Adrenal gland (tissue), 12 donors: Measurements from ENCODE around the gene ATXN1. TPM values are rescaled to one million over a fixed set of nuclear protein-coding genes. Genes with fewer than 3 reads are reported as not detected.

ENCODE experiments used
- DNase-seq, 7 donors: peaks; one replicate each; pipeline ENCODE4 v3.0.0-alpha.2; 2019 to 2020
- H3K27ac ChIP-seq, 5 donors: fragments of 200-600 bp; sonication (generic) in 4 of 5; 1 replicate in 3 of 5; 2 replicates in 2 of 5; pipeline versions ENCODE4 v1.5.1 to v1.8.0; 2016 to 2020; ENCODE audit warnings: mild to moderate bottlenecking in 1 of 5
- H3K27me3 ChIP-seq: fragments of 200-600 bp; 2 replicates; pipeline ENCODE4 v1.8.0; 2021
- H3K36me3 ChIP-seq, 2 donors: fragments of 200-600 bp; replicated peaks in 1 of 2; 1 replicate in 1 of 2; 2 replicates in 1 of 2; pipeline versions ENCODE4 v1.5.1 to v1.8.0; 2018 to 2022
- H3K4me1 ChIP-seq, 2 donors: fragments of 200-600 bp; replicated peaks in 1 of 2; 1 replicate in 1 of 2; 2 replicates in 1 of 2; pipeline versions ENCODE4 v1.5.1 to v1.8.0; 2018 to 2021
- H3K4me3 ChIP-seq, 4 donors: fragments of 200-600 bp; sonication (generic) in 3 of 4; one replicate each; pipeline ENCODE4 v1.5.1; 2016 to 2018
- H3K9me3 ChIP-seq, 3 donors: fragments of 200-600 bp; sonication (generic) in 1 of 3; replicated peaks in 1 of 3; 1 replicate in 2 of 3; 2 replicates in 1 of 3; pipeline versions ENCODE4 v1.5.1 to v1.8.0; 2016 to 2021
- POLR2A ChIP-seq, 2 donors: fragments of 450-650 bp; IDR thresholded peaks; one replicate each; pipeline ENCODE4 v1.6.1; 2017; ENCODE audit warnings: antibody characterized with exemption in 2 of 2, mild to moderate bottlenecking in 2 of 2, moderate library complexity in 1 of 2
- WGBS, 4 donors: extraction: QIAGEN DNeasy Blood & Tissue Kit in 2 of 4; methylation state at CpG; one replicate each; pipeline versions ENCODE4 v1.1.5 to v1.1.7; 2013 to 2017; 5-methylcytosine and 5-hydroxymethylcytosine counted together
- intact Hi-C, 2 donors: fragments of 100-400 bp; cut with DNase I; formaldehyde crosslinking; loops; one replicate each; pipeline versions ENCODE4 v1.14.1 to v1.15.0; 2022 to 2023
- polyA plus RNA-seq, 3 donors: library from polyadenylated mRNA; stranded (reverse); fragments of 200-250 nt in 2 of 3; fragments of 350-450 nt in 1 of 3; fragmentation: Illumina TruSeq in 1 of 3; extraction: RNeasy Lipid Tissue Mini Kit (QIAGEN cat#74804) in 1 of 3; gene quantifications; one replicate each; pipeline ENCODE4 v1.2.3, GENCODE V29; 2013 to 2014
- total RNA-seq, 9 donors: library from RNA; depleted of rRNA in 4 of 9; stranded (reverse); fragments of >200 nt in 4 of 9; fragments of 120-200 nt in 1 of 9; fragmentation: NEBNext Ultra II Directional in 1 of 9; extraction: Animal tissue kit (Norgen Biotek cat#: 25700) in 1 of 9; gene quantifications; one replicate each; pipeline versions ENCODE4 v1.1.0 to v1.2.4, GENCODE V29; 2013 to 2023
- TF ChIP-seq, protein P1 (sequence below), 6 experiments: fragments of 450-650 bp in 4 of 6; fragments of 200-600 bp in 2 of 6; sonication (generic) in 1 of 6; IDR thresholded peaks; 1 replicate in 5 of 6; 2 replicates in 1 of 6; pipeline versions ENCODE4 v1.5.1 to v1.8.0; 2016 to 2021; ENCODE audit warnings: antibody characterized with exemption in 6 of 6, mild to moderate bottlenecking in 2 of 6, moderate library complexity in 1 of 6
- donor health status: healthy with polysubstance abuse.
- donor health status: Bipolar disorder and iron deficiency.
- donor health status: DM: yes; HTN: yes; CAD: no.
- donor health status: DM: no; HTN: no; CAD: no.
- donor health status: DM: no; HTN: no; CAD: no.
- donor health status: DM: yes; HTN: yes; CAD: no.

ATXN1 gene
- total and polyA plus RNA-seq, 12 donors, result 3.4 to 51.3 (median 25.4) TPM

GRCh38 chr6:16718356-16718755 is 42.9 kb downstream of the ATXN1 start:
- no peak for DNase-seq
- Histone ChIP-seq H3K27me3 (no peaks in the 10 kb centered on the region), H3K9me3 (no peaks in the 10 kb centered on the region), H3K4me3 (peak overlapping the region in 1 of 4 donors; percentile 5), H3K27ac (peak overlapping the region in 3 of 5 donors; percentile 29 to 58 (median 38)), H3K36me3 (no peaks in the 10 kb centered on the region), H3K4me1 (peaks cover 16 to 25% of the 10 kb centered on the region in 2 donors)
- intact Hi-C loops, result no loop called here
- TF ChIP-seq POLR2A (IDR thresholded peaks at IDR 0.05), result no peak
- TF ChIP-seq, protein P1, sequence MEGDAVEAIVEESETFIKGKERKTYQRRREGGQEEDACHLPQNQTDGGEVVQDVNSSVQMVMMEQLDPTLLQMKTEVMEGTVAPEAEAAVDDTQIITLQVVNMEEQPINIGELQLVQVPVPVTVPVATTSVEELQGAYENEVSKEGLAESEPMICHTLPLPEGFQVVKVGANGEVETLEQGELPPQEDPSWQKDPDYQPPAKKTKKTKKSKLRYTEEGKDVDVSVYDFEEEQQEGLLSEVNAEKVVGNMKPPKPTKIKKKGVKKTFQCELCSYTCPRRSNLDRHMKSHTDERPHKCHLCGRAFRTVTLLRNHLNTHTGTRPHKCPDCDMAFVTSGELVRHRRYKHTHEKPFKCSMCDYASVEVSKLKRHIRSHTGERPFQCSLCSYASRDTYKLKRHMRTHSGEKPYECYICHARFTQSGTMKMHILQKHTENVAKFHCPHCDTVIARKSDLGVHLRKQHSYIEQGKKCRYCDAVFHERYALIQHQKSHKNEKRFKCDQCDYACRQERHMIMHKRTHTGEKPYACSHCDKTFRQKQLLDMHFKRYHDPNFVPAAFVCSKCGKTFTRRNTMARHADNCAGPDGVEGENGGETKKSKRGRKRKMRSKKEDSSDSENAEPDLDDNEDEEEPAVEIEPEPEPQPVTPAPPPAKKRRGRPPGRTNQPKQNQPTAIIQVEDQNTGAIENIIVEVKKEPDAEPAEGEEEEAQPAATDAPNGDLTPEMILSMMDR (IDR thresholded peaks at IDR 0.05), result no peak
- 22 to 48% (median 40%) methylated on average over 3 of the region's 3 CpGs for WGBS, 4 donors

- no peaks in the 10 kb centered on the region for H3K36me3 ChIP-seq
- no peak for DNase-seq
- H3K27me3 ChIP-seq, result no peaks in the 10 kb centered on the region
- WGBS, 4 donors, result 89 to 97% (median 96%) methylated on average over 5 to 9 of the region's 9 CpGs
- H3K4me3 ChIP-seq, result no peak overlapping the region
- peak overlapping the region in 2 of 5 donors; percentile 29 to 38 for H3K27ac ChIP-seq
- no peaks in the 10 kb centered on the region for H3K9me3 ChIP-seq
- intact Hi-C loops, result no loop called here
- peaks cover 23 to 31% of the 10 kb centered on the region in 2 donors for H3K4me1 ChIP-seq
- TF ChIP-seq POLR2A (IDR thresholded peaks at IDR 0.05), result no peak
- TF ChIP-seq, protein P1 (IDR thresholded peaks at IDR 0.05), result peak in 1 of 6 experiments; percentile 5
Observed at GRCh38 chr6:16717275-16717942, 43.9 kb downstream of the ATXN1 start.

DNA sequence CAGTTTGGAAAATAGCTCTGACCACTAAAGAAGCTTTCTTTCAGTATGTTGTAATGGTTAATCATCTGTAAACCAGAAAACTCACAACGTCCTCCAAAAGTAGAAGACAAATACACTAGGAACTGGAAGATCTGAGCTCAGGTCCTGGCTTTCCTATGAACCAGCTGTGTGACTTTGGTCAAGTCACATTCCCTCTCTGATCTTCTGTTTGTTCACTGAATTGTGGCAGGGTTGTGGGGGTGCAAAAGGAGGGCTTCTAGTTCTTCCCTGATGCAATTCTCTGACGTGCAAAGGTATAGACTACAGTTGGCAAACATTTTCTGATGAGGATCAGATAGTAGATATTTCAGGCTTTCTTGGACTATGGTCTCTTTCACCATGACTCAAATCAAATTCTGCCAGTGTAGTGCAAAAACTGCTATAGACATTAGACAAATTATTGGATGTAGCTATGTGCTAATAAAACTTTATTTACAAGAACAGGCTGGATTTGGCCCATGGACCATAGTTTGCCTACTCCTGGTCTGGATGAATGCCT is 44.9 kb downstream of the ATXN1 start:
- intact Hi-C loops, result no loop called here
- Histone ChIP-seq H3K4me1 (peaks cover 27 to 41% of the 10 kb centered on the region in 2 donors), H3K4me3 (no peak overlapping the region), H3K27ac (no peak overlapping the region), H3K36me3 (no peaks in the 10 kb centered on the region), H3K9me3 (no peaks in the 10 kb centered on the region), H3K27me3 (no peaks in the 10 kb centered on the region)
- WGBS, 4 donors, result 75 to 87% (median 77%) methylated on average over 2 of the region's 2 CpGs
- DNase-seq, result no peak
- no peak for TF ChIP-seq POLR2A (IDR thresholded peaks at IDR 0.05)
- TF ChIP-seq, protein P1 (IDR thresholded peaks at IDR 0.05), result no peak

DNA sequence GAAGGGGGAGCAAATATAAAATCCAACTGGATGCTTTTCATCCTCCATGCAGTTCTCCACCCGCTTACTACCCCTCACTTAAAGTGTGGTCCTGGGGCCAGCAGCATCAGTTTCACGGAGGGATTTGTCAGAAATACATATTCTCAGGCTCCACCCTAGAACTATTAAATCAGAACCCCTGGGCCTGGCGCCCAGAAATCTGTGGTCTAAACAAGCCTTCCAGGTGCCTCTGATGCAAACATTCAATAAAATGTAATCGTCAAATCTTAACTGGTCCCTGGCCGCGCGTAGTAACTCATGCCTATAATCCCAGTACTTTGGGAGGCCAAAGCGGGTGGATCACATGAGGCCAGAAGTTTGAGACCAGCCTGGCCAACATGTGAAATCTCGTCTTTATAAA is 47.7 kb downstream of the ATXN1 start:
- intact Hi-C loops, result no loop called here
- no peak for TF ChIP-seq POLR2A (IDR thresholded peaks at IDR 0.05)
- TF ChIP-seq, protein P1 (IDR thresholded peaks at IDR 0.05), result no peak
- peaks cover 24 to 32% of the 10 kb centered on the region in 2 donors for H3K4me1 ChIP-seq

More for the DNA sequence above, 47.7 kb downstream of the ATXN1 start:
- H3K9me3 ChIP-seq, result no peaks in the 10 kb centered on the region
- peak overlapping the region; percentile 49 to 88 (median 79) for H3K27ac ChIP-seq
- H3K27me3 ChIP-seq, result no peaks in the 10 kb centered on the region
- H3K36me3 ChIP-seq, result no peaks in the 10 kb centered on the region
- H3K4me3 ChIP-seq, result no peak overlapping the region
- 86 to 93% (median 91%) methylated on average over 8 to 9 of the region's 9 CpGs for WGBS, 4 donors
- peak in 1 of 7 donors; percentile 60 for DNase-seq
